ENCODE results near the gene PSTPIP1. TPM values are rescaled to one million over a fixed set of nuclear protein-coding genes. Genes with fewer than 3 reads are reported as not detected.

Gene PSTPIP1
- polyA plus RNA-seq, 1 donor from 2014 or later: not detected

GRCh38 chr15:76962337-76963013 lies 32.5 kb upstream of the PSTPIP1 start:
- H3K36me3 ChIP-seq (ENCODE audit: insufficient read depth, low read length): no peaks in the 10 kb centered on the region
- TF ChIP-seq MXI1 (conservative IDR thresholded peaks at IDR 0.05; ENCODE audit: poor library complexity, severe bottlenecking) (no peak), POLR2AphosphoS5 (IDR thresholded peaks at IDR 0.05) (no peak), TAF1 (IDR thresholded peaks at IDR 0.05; ENCODE audit: low read depth) (no peak), CTCF (IDR thresholded peaks at IDR 0.05; ENCODE audit: poor library complexity, severe bottlenecking) (no peak), RAD21 (conservative IDR thresholded peaks at IDR 0.05) (no peak), EZH2 (IDR thresholded peaks at IDR 0.05; ENCODE audit: borderline replicate concordance, insufficient read depth, low read length, poor library complexity, severe bottlenecking) (no peak), SMC3 (conservative IDR thresholded peaks at IDR 0.05; ENCODE audit: poor library complexity) (no peak), REST (IDR thresholded peaks at IDR 0.05; ENCODE audit: borderline replicate concordance) (no peak), EP300 (conservative IDR thresholded peaks at IDR 0.05; ENCODE audit: poor library complexity, severe bottlenecking) (no peak)
- H2AFZ ChIP-seq (ENCODE audit: low read depth, low read length): no peak overlapping the region
- H3K9ac ChIP-seq (ENCODE audit: low read length): no peak overlapping the region
- no peaks in the 10 kb centered on the region for H3K9me2 ChIP-seq (ENCODE audit: insufficient read depth, low read length)
- no peaks in the 10 kb centered on the region for H3K9me3 ChIP-seq (ENCODE audit: low read length)
- H3K27me3 ChIP-seq (ENCODE audit: insufficient read depth, low read depth, low read length): no peaks in the 10 kb centered on the region
- no peak overlapping the region for H3K27ac ChIP-seq (ENCODE audit: low read length)
- no peaks in the 10 kb centered on the region for H3K79me2 ChIP-seq (replicated peaks; ENCODE audit: insufficient read depth, low read length)
- H4K20me1 ChIP-seq (ENCODE audit: insufficient read depth): no peaks in the 10 kb centered on the region
- no peak overlapping the region for H3K4me3 ChIP-seq (ENCODE audit: low read length)
- H3F3A ChIP-seq (ENCODE audit: insufficient read depth, low read length, poor library complexity, severe bottlenecking): no peaks in the 10 kb centered on the region
- no peak overlapping the region for H3K4me2 ChIP-seq (ENCODE audit: low read length)

GRCh38 chr15:76963596-76963995 lies 31.3 kb upstream of the PSTPIP1 start:
- H3K9me2 ChIP-seq (ENCODE audit: insufficient read depth, low read length): no peaks in the 10 kb centered on the region
- H3K9ac ChIP-seq (ENCODE audit: low read length): no peak overlapping the region
- no peak overlapping the region for H2AFZ ChIP-seq (ENCODE audit: low read depth, low read length)
- H4K20me1 ChIP-seq (ENCODE audit: insufficient read depth): no peaks in the 10 kb centered on the region
- no peak for TF ChIP-seq REST (IDR thresholded peaks at IDR 0.05; ENCODE audit: borderline replicate concordance)
- TF ChIP-seq EZH2 (IDR thresholded peaks at IDR 0.05; ENCODE audit: borderline replicate concordance, insufficient read depth, low read length, poor library complexity, severe bottlenecking): no peak
- TF ChIP-seq CTCF (IDR thresholded peaks at IDR 0.05; ENCODE audit: poor library complexity, severe bottlenecking): no peak
- no peak for TF ChIP-seq SMC3 (conservative IDR thresholded peaks at IDR 0.05; ENCODE audit: poor library complexity)
- TF ChIP-seq POLR2AphosphoS5 (IDR thresholded peaks at IDR 0.05): no peak
- TF ChIP-seq TAF1 (IDR thresholded peaks at IDR 0.05; ENCODE audit: low read depth): no peak
- TF ChIP-seq RAD21 (conservative IDR thresholded peaks at IDR 0.05): no peak
- TF ChIP-seq EP300 (conservative IDR thresholded peaks at IDR 0.05; ENCODE audit: poor library complexity, severe bottlenecking): no peak
- TF ChIP-seq MXI1 (conservative IDR thresholded peaks at IDR 0.05; ENCODE audit: poor library complexity, severe bottlenecking): no peak
- no peaks in the 10 kb centered on the region for H3K27me3 ChIP-seq (ENCODE audit: insufficient read depth, low read depth, low read length)
- H3F3A ChIP-seq (ENCODE audit: insufficient read depth, low read length, poor library complexity, severe bottlenecking): no peaks in the 10 kb centered on the region
- H3K36me3 ChIP-seq (ENCODE audit: insufficient read depth, low read length): no peaks in the 10 kb centered on the region
- H3K9me3 ChIP-seq (ENCODE audit: low read length): no peaks in the 10 kb centered on the region
- H3K4me2 ChIP-seq (ENCODE audit: low read length): no peak overlapping the region
- no peak overlapping the region for H3K4me3 ChIP-seq (ENCODE audit: low read length)
- no peak overlapping the region for H3K27ac ChIP-seq (ENCODE audit: low read length)
- H3K79me2 ChIP-seq (replicated peaks; ENCODE audit: insufficient read depth, low read length): no peaks in the 10 kb centered on the region

Data from neural cell (in vitro differentiated cells).